Measurements from ENCODE around the gene ZW10. TPM values are rescaled to one million over a fixed set of nuclear protein-coding genes. Genes with fewer than 3 reads are reported as not detected.

ZW10 gene
- total RNA-seq, 1 donor from 2014 or later, result 35.7 TPM

DNA sequence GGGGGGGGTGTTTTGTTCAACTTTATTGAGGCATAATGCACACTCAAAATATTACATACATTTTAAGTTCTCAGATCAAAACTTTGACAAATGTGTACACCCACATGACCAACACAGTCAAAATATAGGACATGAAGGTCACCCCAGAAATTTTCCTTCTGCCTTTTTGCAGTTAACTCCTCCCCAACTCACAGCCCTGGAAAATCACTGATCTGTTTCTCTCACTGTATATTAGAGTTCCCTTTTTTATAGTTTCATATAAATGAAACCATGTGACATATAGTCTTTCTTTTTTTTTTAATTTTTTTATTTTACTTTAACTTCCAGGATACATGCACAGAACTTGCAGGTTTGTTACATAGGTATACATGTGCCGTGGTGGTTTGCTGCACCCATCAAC lies 72.0 kb downstream of the ZW10 start:
- no peaks in the 10 kb centered on the region for H3K36me3 ChIP-seq

DNA sequence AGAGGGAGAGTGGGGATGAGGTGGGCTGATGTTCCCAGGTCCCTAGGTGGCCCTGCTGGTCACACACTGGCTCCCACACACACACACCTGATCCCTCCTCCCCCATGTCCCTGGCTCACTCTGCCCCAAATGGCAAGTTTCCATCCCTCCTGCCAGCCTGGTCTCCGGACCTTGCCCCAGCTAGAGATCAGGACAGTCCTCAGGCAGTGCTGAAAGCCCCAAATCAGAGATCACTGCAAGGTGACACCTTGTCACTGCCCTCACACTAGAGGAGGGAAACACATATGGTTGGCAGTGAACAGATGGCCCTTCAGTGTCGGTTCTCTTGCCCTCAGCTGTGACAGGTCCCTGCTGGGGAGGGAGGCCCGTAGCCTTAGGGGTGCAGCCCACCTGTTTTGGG lies 75.0 kb downstream of the ZW10 start:
- Mint-ChIP-seq H3K4me1 (no peaks in the 10 kb centered on the region), H3K36me3 (peaks cover 9% of the 10 kb centered on the region), H3K27ac (no peak overlapping the region), H3K9me3 (peaks cover 5% of the 10 kb centered on the region), H3K4me3 (no peak overlapping the region), H3K27me3 (ENCODE audit: insufficient read depth, low read depth) (peaks cover 2% of the 10 kb centered on the region)
- DNase-seq (ENCODE audit: low spot score), result no peak
- Histone ChIP-seq H3K4me1 (no peaks in the 10 kb centered on the region), H3K9me3 (ENCODE audit: low read depth) (no peaks in the 10 kb centered on the region), H3K27me3 (no peaks in the 10 kb centered on the region), H3K79me2 (ENCODE audit: low read depth) (no peaks in the 10 kb centered on the region), H2AFZ (replicated peaks) (no peak overlapping the region), H3K4me3 (no peak overlapping the region), H3K4me2 (no peak overlapping the region), H3K9ac (no peak overlapping the region), H3K36me3 (no peaks in the 10 kb centered on the region), H3K27ac (no peak overlapping the region), H4K20me1 (ENCODE audit: low read depth) (no peaks in the 10 kb centered on the region), H3F3A (ENCODE audit: low read depth) (no peaks in the 10 kb centered on the region)
- TF ChIP-seq EZH2phosphoT487 (IDR thresholded peaks at IDR 0.05) (no peak), CTCF (IDR thresholded peaks at IDR 0.05) (no peak), EZH2 (IDR thresholded peaks at IDR 0.05) (no peak)

More for the DNA sequence above, 72.0 kb downstream of the ZW10 start:
- Histone ChIP-seq H3F3A (ENCODE audit: low read depth) (no peaks in the 10 kb centered on the region), H3K4me2 (no peak overlapping the region), H3K27me3 (no peaks in the 10 kb centered on the region), H3K9me3 (ENCODE audit: low read depth) (no peaks in the 10 kb centered on the region), H3K27ac (no peak overlapping the region), H3K9ac (no peak overlapping the region), H3K79me2 (ENCODE audit: low read depth) (no peaks in the 10 kb centered on the region), H2AFZ (replicated peaks) (no peak overlapping the region), H3K4me3 (no peak overlapping the region), H4K20me1 (ENCODE audit: low read depth) (no peaks in the 10 kb centered on the region), H3K4me1 (peaks cover 4% of the 10 kb centered on the region)
- H3K4me1 Mint-ChIP-seq, result peaks cover 20% of the 10 kb centered on the region
- H3K9me3 Mint-ChIP-seq, result peaks cover 5% of the 10 kb centered on the region
- peaks cover 9% of the 10 kb centered on the region for H3K36me3 Mint-ChIP-seq
- no peaks in the 10 kb centered on the region for H3K27me3 Mint-ChIP-seq (ENCODE audit: insufficient read depth, low read depth)
- no peak overlapping the region for H3K27ac Mint-ChIP-seq
- H3K4me3 Mint-ChIP-seq, result no peak overlapping the region
- DNase-seq (ENCODE audit: low spot score), result no peak
- TF ChIP-seq CTCF (IDR thresholded peaks at IDR 0.05) (no peak), EZH2phosphoT487 (IDR thresholded peaks at IDR 0.05) (no peak), EZH2 (IDR thresholded peaks at IDR 0.05) (no peak)

DNA sequence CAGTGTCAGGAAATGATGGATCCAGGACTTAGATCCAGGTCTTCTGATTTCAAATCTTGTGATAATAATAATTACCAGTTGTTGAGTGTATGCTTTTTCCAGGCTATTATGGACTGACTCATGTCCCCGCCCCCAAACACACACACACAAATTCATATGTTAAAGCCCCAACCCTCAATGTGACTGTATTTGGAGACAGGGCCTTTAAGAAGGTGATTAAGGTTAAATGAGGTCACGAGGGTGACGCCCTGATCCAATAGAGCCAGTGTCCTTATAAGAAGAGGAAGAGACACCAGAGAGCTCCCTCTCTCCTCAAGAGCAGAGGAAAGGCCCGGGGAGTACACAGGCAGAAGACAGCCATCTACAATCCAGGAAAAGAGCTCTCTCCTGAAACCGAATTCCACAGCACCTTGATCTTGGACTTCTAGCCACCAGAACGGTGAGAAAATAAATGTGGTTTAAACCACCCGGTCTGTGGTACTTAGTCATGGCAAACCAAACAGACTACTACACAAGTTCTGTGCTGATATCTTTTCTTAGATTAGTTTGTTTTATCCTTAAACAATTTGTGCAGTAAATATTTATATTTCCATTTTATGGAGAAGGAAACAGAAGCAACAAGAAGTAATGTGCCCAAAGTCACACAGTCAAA lies 75.6 kb downstream of the ZW10 start:
- H3K9ac ChIP-seq, result no peak overlapping the region
- Mint-ChIP-seq H3K9me3 (peaks cover 5% of the 10 kb centered on the region), H3K4me1 (no peaks in the 10 kb centered on the region), H3K27ac (no peak overlapping the region), H3K4me3 (no peak overlapping the region), H3K36me3 (peaks cover 6% of the 10 kb centered on the region), H3K27me3 (ENCODE audit: insufficient read depth, low read depth) (peaks cover 2% of the 10 kb centered on the region)
- TF ChIP-seq EZH2 (IDR thresholded peaks at IDR 0.05), result no peak
- TF ChIP-seq CTCF (IDR thresholded peaks at IDR 0.05), result no peak
- no peak for TF ChIP-seq EZH2phosphoT487 (IDR thresholded peaks at IDR 0.05)
- H2AFZ ChIP-seq (replicated peaks), result no peak overlapping the region
- H3K36me3 ChIP-seq, result no peaks in the 10 kb centered on the region
- no peaks in the 10 kb centered on the region for H3K4me1 ChIP-seq
- H3K27me3 ChIP-seq, result no peaks in the 10 kb centered on the region
- H3K4me3 ChIP-seq, result no peak overlapping the region
- H3K4me2 ChIP-seq, result no peak overlapping the region
- H4K20me1 ChIP-seq (ENCODE audit: low read depth), result no peaks in the 10 kb centered on the region
- DNase-seq (ENCODE audit: low spot score), result no peak
- no peaks in the 10 kb centered on the region for H3K9me3 ChIP-seq (ENCODE audit: low read depth)
- H3F3A ChIP-seq (ENCODE audit: low read depth), result no peaks in the 10 kb centered on the region
- H3K27ac ChIP-seq, result no peak overlapping the region
- H3K79me2 ChIP-seq (ENCODE audit: low read depth), result no peaks in the 10 kb centered on the region
